NCI-H1694 treated with DMSO at 0.1 percent for 48 hours (cell line): ENCODE data around the gene EMP2.
"Not testable (repeated sequence)": the region's sequence is repeated elsewhere in the genome, so short reads cannot be mapped to it uniquely, and the experiment has no call there.

ENCODE experiments used
- DNase-seq: peaks from one replicate; lab custom pipeline; 2025; lab: John Stamatoyannopoulos, UW

Gene EMP2

GRCh38 chr16:10552281-10552680, 28.1 kb downstream of the EMP2 start:
- no peak for DNase-seq

DNA sequence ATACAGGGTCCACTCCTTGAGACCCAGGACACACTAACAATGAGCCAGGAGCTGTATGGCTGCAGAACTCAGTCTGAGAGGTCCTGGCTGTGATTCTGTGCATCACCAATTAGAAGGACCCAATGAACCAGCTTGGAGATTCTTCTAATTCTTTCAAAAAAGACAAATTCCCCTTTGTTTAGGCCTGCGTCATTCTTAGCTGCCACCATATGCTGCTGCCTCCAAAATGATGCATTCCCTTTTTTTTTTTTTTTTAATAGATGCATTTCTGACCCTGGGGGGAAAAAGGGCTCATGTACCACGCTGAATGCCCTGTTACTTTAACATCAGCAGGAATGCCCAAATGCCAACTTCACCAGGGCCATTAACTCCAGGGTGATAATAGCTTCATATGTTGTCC, 28.5 kb downstream of the EMP2 start:
- no peak for DNase-seq

DNA sequence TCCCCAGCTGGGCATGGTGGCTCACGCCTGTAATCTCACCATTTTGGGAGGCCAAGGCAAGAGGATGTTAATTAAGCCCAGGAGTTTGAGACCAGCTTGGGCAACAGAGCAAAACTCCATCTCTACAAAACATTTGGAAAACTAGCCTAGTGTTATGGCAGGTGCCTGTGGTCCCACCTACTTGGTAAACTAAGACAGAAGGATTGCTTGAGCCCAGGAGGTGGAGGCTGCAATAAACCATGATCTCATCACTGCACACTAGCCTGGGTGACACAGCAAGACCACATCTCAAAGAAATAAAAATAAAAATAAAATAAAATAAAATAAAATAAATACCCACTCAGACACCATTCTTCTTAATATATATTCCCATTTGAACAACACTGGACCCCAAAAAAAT, 32.0 kb downstream of the EMP2 start:
- no peak for DNase-seq

DNA sequence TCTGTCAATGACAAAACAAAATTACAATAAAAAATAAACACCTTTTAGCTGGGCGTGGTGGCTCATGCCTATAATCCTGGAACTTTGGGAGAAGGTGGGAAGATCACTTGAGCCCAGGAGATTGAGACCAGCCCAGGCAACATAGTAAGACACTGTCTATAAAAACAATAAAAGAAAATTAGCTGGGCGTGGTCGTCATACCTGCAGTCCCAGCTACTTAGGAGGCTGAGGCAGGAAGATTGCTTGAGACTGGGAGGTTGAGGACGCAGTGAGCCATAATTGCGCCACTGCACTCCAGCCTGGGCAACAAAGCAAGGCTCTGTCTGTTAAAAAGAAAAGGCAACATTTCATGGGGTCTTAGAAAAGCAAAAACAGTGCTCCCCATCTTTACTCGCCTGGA, 32.7 kb downstream of the EMP2 start:
- DNase-seq: no peak

DNA sequence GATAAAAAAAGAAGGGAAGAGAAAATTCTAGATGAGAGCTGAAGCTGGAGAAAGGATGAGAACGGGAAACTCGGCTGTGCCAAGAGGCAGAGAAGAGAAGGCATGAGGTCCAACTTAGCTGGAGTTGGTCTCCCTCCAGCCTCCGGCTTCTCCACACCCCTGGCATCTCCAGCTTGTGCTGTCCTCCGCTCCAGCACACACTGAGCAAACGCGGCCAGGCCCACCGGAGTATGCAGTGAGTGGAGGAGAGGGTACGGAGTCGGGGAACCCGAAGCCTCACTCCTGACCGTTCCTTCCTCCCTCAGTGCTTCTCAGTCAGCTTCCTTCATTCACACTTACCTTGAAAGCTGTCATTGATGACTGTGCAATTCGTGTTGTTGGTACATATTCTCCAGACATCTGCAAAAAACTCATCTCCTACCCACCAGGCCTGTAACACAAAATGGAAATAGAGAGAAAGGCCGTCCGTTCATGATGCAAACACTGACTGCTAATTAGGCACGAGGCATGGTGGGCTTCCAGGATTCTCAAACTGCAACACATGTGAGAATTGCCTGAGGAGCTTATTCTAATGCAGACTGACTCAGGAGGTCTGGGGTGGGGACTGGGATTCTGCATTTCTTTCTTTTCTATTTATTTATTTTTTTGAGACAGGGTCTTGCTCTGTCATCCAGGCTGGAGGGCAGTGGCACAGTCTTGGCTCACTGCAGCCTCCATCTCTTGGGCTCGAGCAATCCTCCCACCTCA, 37.0 kb downstream of the EMP2 start:
- DNase-seq: no peak

DNA sequence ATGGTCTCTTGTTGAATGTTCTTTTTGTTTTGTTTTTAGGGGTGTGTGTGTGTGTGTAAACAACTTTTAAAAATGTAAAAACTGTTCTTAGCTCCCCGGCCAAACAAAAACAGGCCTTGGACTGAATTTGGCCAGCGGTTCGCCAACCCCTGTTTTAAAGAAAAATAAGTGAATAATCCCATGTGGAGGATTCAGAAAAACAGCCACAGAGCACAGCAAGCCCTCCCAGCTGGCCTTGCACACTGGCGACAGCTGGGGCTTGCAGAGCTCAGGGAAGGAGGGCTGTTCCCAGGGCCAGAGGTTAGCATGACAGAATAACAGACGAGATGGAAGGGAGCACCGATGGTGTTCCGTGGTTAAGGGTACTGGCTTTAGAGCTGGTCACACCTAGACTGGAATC, 39.0 kb downstream of the EMP2 start:
- peak; percentile 8 for DNase-seq

- DNase-seq: no peak
These were observed 40.6 kb downstream of the EMP2 start for GRCh38 chr16:10539793-10540192.

- DNase-seq: no peak
These were observed 41.2 kb downstream of the EMP2 start for GRCh38 chr16:10539236-10539635.

DNA sequence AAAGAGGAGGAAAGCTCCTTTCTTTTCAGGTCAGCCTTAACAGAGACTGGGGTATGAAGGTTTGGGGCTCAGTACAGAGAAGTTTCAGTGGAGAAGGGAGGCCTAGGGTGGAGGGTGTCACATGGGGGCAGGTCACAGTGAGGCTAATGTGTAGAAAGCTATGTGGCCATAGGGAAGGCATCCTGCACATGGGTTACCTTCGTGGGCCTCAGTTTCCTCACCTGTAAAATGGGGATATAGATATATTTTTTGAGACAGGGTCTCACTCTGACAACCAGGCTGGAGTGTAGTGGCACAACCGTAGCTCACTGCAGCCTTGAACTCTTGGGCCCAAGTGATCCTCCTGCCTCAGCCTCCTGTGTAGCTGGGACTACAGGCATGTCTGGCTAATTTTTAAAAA, 41.8 kb downstream of the EMP2 start:
- no peak for DNase-seq

DNA sequence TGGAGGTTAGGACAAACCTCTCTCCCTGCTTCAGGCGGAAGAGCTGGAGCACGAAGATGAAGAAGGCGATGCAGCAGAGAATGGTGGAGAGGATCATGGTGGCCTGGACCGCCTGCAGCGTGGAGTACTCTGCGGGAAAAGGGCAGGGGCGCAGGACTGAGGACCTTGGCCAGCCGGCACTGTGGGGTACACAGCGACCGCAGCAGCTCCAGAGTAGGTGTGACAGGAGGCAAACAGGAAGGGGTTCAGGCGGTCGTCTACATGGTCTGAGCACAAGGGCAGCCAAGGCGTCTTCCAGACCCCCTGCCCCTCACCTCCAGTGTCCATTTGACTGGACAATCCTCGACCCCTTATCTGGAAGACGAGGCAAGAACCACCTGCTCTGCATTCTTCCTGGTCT, 42.5 kb downstream of the EMP2 start:
- no peak for DNase-seq

- DNase-seq: no peak
These were observed 43.5 kb downstream of the EMP2 start for GRCh38 chr16:10536814-10537389.

- not testable (repeated sequence) for DNase-seq
These were observed 44.1 kb downstream of the EMP2 start for GRCh38 chr16:10536328-10536727.

GRCh38 chr16:10535461-10535860, 44.9 kb downstream of the EMP2 start:
- DNase-seq: no peak

GRCh38 chr16:10534748-10535147, 45.6 kb downstream of the EMP2 start:
- no peak for DNase-seq

DNA sequence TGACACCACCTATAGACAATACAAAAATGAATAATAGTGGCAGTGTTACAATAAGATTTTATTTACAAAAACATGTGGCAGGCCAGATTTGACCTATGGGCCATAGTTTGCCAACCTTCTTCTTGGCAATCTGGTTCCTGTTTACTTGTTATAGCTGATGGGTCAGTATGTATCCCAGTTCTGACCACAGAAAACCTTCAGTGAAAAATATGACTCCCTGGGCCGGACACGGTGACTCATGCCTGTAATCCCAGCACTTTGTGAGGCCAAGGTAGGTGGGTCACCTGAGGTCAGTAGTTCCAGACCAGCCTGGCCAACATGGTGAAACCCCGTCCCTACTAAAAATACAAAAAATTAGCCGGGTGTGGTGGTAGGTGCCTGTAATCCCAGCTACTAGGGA, 46.8 kb downstream of the EMP2 start:
- not testable (repeated sequence) for DNase-seq

DNA sequence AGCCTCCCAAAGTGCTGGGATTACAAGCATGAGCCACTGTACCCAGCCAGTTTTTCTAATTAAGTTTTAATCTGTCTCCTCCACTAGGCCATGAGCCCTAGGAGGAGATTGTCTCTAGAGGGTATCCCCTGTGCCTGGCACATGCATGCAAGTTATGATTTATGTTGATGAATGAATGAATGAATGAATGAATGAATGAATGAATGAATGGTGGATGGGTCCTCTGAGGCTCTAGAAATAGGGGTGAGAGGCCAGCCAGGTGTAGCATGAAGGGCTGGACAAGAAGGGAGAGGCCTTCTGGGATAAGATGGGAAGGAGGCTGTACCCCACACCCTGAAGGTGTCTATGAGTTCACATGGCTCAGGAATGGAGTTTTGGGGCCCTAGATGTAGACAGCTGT, 48.8 kb downstream of the EMP2 start:
- no peak for DNase-seq

- no peak for DNase-seq
These were observed 49.7 kb downstream of the EMP2 start for GRCh38 chr16:10530685-10531084.

- no peak for DNase-seq
These were observed 50.3 kb downstream of the EMP2 start for GRCh38 chr16:10529895-10530669.

DNA sequence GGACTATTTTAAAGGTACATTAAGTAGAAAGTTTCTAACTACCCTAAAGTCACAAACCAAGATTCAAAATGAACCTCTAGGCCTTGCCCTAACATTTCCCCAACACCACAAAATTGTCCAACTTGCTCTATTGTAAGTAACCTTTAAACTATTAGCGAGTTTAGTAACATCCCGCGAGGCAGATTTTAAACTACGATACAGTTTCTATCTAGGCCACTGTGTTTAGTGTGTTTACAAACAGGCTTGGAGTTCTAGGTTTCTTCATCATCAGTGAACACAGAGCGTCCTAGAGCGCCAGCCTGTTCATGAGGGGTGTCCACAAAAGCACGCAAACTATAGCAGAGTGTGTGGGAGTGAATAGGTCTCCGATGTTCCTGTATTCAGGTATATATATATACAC, 51.8 kb downstream of the EMP2 start:
- DNase-seq: no peak

GRCh38 chr16:10526962-10527361, 53.4 kb downstream of the EMP2 start:
- no peak for DNase-seq

GRCh38 chr16:10525214-10525825, 55.1 kb downstream of the EMP2 start:
- DNase-seq: no peak

DNA sequence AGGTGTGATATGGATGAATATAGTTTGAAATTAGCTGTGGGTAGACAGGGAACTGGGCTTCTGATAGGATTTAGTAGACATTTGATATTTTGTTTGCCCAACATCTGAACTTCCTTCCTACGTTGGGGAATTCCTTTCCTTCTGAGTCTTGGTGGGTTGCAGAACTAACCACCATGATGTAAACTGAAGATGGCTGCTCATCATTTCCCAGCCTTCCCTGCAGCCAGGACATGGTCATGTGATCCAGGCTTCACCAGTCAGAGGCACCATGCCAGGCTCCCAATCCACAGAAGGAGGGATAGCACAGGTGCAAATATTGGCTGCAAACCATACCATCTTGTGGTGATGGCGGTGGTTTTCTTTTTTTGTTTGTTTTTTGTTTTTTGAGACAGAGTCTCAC, 57.4 kb downstream of the EMP2 start:
- no peak for DNase-seq
